ENCODE results near the gene L3MBTL4.

L3MBTL4 gene

GRCh38 chr18:6018671-6019070, 396.0 kb downstream of the L3MBTL4 start:
- DNase-seq: no peak

GRCh38 chr18:6017171-6017570, 397.5 kb downstream of the L3MBTL4 start:
- DNase-seq: no peak

GRCh38 chr18:6015364-6015763, 399.3 kb downstream of the L3MBTL4 start:
- no peak for DNase-seq

GRCh38 chr18:6013171-6013810, 401.4 kb downstream of the L3MBTL4 start:
- DNase-seq: no peak

GRCh38 chr18:6010921-6011320, 403.8 kb downstream of the L3MBTL4 start:
- DNase-seq: no peak

- no peak for DNase-seq
Measured at GRCh38 chr18:6010284-6010683, 404.4 kb downstream of the L3MBTL4 start.

GRCh38 chr18:6009756-6010155, 405.0 kb downstream of the L3MBTL4 start:
- DNase-seq: no peak

GRCh38 chr18:6004683-6005082, 410.0 kb downstream of the L3MBTL4 start:
- no peak for DNase-seq

GRCh38 chr18:6004119-6004518, 410.6 kb downstream of the L3MBTL4 start:
- no peak for DNase-seq

GRCh38 chr18:6001867-6002266, 412.8 kb downstream of the L3MBTL4 start:
- DNase-seq: no peak

- no peak for DNase-seq
Measured at GRCh38 chr18:5998907-5999306, 415.8 kb downstream of the L3MBTL4 start.

GRCh38 chr18:5998166-5998881, 416.4 kb downstream of the L3MBTL4 start:
- no peak for DNase-seq

- no peak for DNase-seq
Measured at GRCh38 chr18:5997361-5997760, 417.4 kb downstream of the L3MBTL4 start.

GRCh38 chr18:5995626-5996025, 419.1 kb downstream of the L3MBTL4 start:
- no peak for DNase-seq

- no peak for DNase-seq
Measured at GRCh38 chr18:5993938-5994337, 420.8 kb downstream of the L3MBTL4 start.

GRCh38 chr18:5992381-5992780, 422.3 kb downstream of the L3MBTL4 start:
- DNase-seq: no peak

- DNase-seq: no peak
Measured at GRCh38 chr18:5987249-5987648, 427.5 kb downstream of the L3MBTL4 start.

GRCh38 chr18:5986257-5986931, 428.3 kb downstream of the L3MBTL4 start:
- no peak for DNase-seq

- no peak for DNase-seq
Measured at GRCh38 chr18:5984245-5984644, 430.5 kb downstream of the L3MBTL4 start.

- no peak for DNase-seq
Measured at GRCh38 chr18:5983488-5983887, 431.2 kb downstream of the L3MBTL4 start.

- DNase-seq: no peak
Measured at GRCh38 chr18:5982332-5982731, 432.4 kb downstream of the L3MBTL4 start.

GRCh38 chr18:5980721-5981120, 434.0 kb downstream of the L3MBTL4 start:
- no peak for DNase-seq

- DNase-seq: no peak
Measured at GRCh38 chr18:5979971-5980457, 434.7 kb downstream of the L3MBTL4 start.
